ENCODE data around the gene TAB2. TPM values are rescaled to one million over a fixed set of nuclear protein-coding genes. Genes with fewer than 3 reads are reported as not detected.

TAB2 gene
- total RNA-seq, 6 donors from 2014 or later = 46.5 to 99.5 (median 52.7) TPM

- no peak overlapping the region for H3K27ac ChIP-seq
- H3K4me1 ChIP-seq = peaks cover 0 to 1% (median 0%) of the 10 kb centered on the region in 4 donors
- H3K36me3 ChIP-seq = no peaks in the 10 kb centered on the region
- no peak overlapping the region for H3K4me3 ChIP-seq
- no peaks in the 10 kb centered on the region for H3K9me3 ChIP-seq
- 86 to 87% methylated on average over 3 of the region's 3 CpGs for WGBS, 2 donors
- DNase-seq (no peak), ATAC-seq (ENCODE audit: low FRiP score in 2 of 2) (no peak)
- H3K27me3 ChIP-seq = no peaks in the 10 kb centered on the region
- no peak for TF ChIP-seq EP300 (IDR thresholded peaks at IDR 0.05)
These were observed 119.7 kb downstream of the TAB2 start for GRCh38 chr6:149437212-149437611.

- H3K4me1 ChIP-seq = no peaks in the 10 kb centered on the region
- TF ChIP-seq CTCF (IDR thresholded peaks at IDR 0.05) = no peak
- TF ChIP-seq POLR2AphosphoS5 (IDR thresholded peaks at IDR 0.05) = no peak
- TF ChIP-seq EP300 (IDR thresholded peaks at IDR 0.05) = no peak
- no peak for TF ChIP-seq POLR2A (IDR thresholded peaks at IDR 0.05)
- 68 to 84% methylated on average over 3 of the region's 3 CpGs for whole genome bisulfite sequencing, 2 donors
- H3K4me3 ChIP-seq = no peak overlapping the region
- H3K9me3 ChIP-seq = no peaks in the 10 kb centered on the region
- DNase-seq (no peak), ATAC-seq (ENCODE audit: low FRiP score in 2 of 2) (no peak)
- no peaks in the 10 kb centered on the region for H3K36me3 ChIP-seq
- no peak overlapping the region for H3K27ac ChIP-seq
- no peaks in the 10 kb centered on the region for H3K27me3 ChIP-seq
These were observed 121.3 kb downstream of the TAB2 start for GRCh38 chr6:149438855-149439254.

- Histone ChIP-seq H3K4me1 (no peaks in the 10 kb centered on the region), H3K9me3 (no peaks in the 10 kb centered on the region), H3K27ac (no peak overlapping the region), H3K36me3 (no peaks in the 10 kb centered on the region), H3K4me3 (no peak overlapping the region), H3K27me3 (no peaks in the 10 kb centered on the region)
- WGBS, 2 donors = 92 to 93% methylated on average over 1 of the region's 1 CpG
- TF ChIP-seq POLR2AphosphoS5 (IDR thresholded peaks at IDR 0.05) (no peak), EP300 (IDR thresholded peaks at IDR 0.05) (no peak), CTCF (IDR thresholded peaks at IDR 0.05) (no peak), POLR2A (IDR thresholded peaks at IDR 0.05) (no peak)
- DNase-seq (no peak), ATAC-seq (ENCODE audit: low FRiP score in 2 of 2) (no peak)
These were observed 122.1 kb downstream of the TAB2 start for GRCh38 chr6:149439626-149440025.

- WGBS, 2 donors = 84% methylated on average over 16 of the region's 16 CpGs
- no peaks in the 10 kb centered on the region for H3K36me3 ChIP-seq
These were observed 123.5 kb downstream of the TAB2 start for GRCh38 chr6:149440735-149441671.

GRCh38 chr6:149441740-149442139 lies 124.2 kb downstream of the TAB2 start:
- 85 to 89% methylated on average over 3 to 8 of the region's 9 CpGs for WGBS, 2 donors
- ATAC-seq (ENCODE audit: low FRiP score in 2 of 2) = no peak
- no peaks in the 10 kb centered on the region for H3K9me3 ChIP-seq
- no peaks in the 10 kb centered on the region for H3K27me3 ChIP-seq
- H3K4me1 ChIP-seq = no peaks in the 10 kb centered on the region
- no peak for DNase-seq
- H3K4me3 ChIP-seq = no peak overlapping the region
- no peak overlapping the region for H3K27ac ChIP-seq
- no peaks in the 10 kb centered on the region for H3K36me3 ChIP-seq
- no peak for TF ChIP-seq EP300 (IDR thresholded peaks at IDR 0.05)
- TF ChIP-seq CTCF (IDR thresholded peaks at IDR 0.05) = no peak
- no peak for TF ChIP-seq POLR2A (IDR thresholded peaks at IDR 0.05)
- TF ChIP-seq POLR2AphosphoS5 (IDR thresholded peaks at IDR 0.05) = no peak

More at GRCh38 chr6:149440735-149441671, 123.5 kb downstream of the TAB2 start:
- ATAC-seq (ENCODE audit: low FRiP score in 2 of 2) (no peak), DNase-seq (no peak)
- no peak overlapping the region for H3K4me3 ChIP-seq
- no peaks in the 10 kb centered on the region for H3K27me3 ChIP-seq
- H3K9me3 ChIP-seq = no peaks in the 10 kb centered on the region
- H3K27ac ChIP-seq = no peak overlapping the region
- no peaks in the 10 kb centered on the region for H3K4me1 ChIP-seq
- TF ChIP-seq CTCF (IDR thresholded peaks at IDR 0.05) (no peak), POLR2AphosphoS5 (IDR thresholded peaks at IDR 0.05) (no peak), EP300 (IDR thresholded peaks at IDR 0.05) (no peak), POLR2A (IDR thresholded peaks at IDR 0.05) (no peak)
